ENCODE data around the gene CLTCL1.

The CLTCL1 gene

GRCh38 chr22:19244600-19245352, 46.7 kb downstream of the CLTCL1 start:
- no peak for DNase-seq (ENCODE audit: low spot score)

- no peak for DNase-seq (ENCODE audit: low spot score)
Observed at GRCh38 chr22:19242699-19243098, 48.8 kb downstream of the CLTCL1 start.

- no peak for DNase-seq (ENCODE audit: low spot score)
Observed at GRCh38 chr22:19241593-19241906, 50.0 kb downstream of the CLTCL1 start.

GRCh38 chr22:19240813-19241592, 50.5 kb downstream of the CLTCL1 start:
- DNase-seq (ENCODE audit: low spot score) = no peak

GRCh38 chr22:19239464-19239863, 52.1 kb downstream of the CLTCL1 start:
- DNase-seq (ENCODE audit: low spot score) = no peak

GRCh38 chr22:19238900-19239299, 52.6 kb downstream of the CLTCL1 start:
- no peak for DNase-seq (ENCODE audit: low spot score)

- DNase-seq (ENCODE audit: low spot score) = no peak
Observed at GRCh38 chr22:19235874-19236273, 55.6 kb downstream of the CLTCL1 start.

GRCh38 chr22:19234126-19234896, 57.2 kb downstream of the CLTCL1 start:
- no peak for DNase-seq (ENCODE audit: low spot score)

- no peak for DNase-seq (ENCODE audit: low spot score)
Observed at GRCh38 chr22:19233189-19233661, 58.3 kb downstream of the CLTCL1 start.

- DNase-seq (ENCODE audit: low spot score) = no peak
Observed at GRCh38 chr22:19232623-19233022, 58.9 kb downstream of the CLTCL1 start.

GRCh38 chr22:19231986-19232385, 59.5 kb downstream of the CLTCL1 start:
- DNase-seq (ENCODE audit: low spot score) = no peak

GRCh38 chr22:19229600-19229999, 61.9 kb downstream of the CLTCL1 start:
- DNase-seq (ENCODE audit: low spot score) = no peak

- DNase-seq (ENCODE audit: low spot score) = no peak
Observed at GRCh38 chr22:19228179-19228578, 63.3 kb downstream of the CLTCL1 start.

GRCh38 chr22:19226428-19226827, 65.1 kb downstream of the CLTCL1 start:
- DNase-seq (ENCODE audit: low spot score) = no peak

- DNase-seq (ENCODE audit: low spot score) = no peak
Observed at GRCh38 chr22:19225560-19225959, 66.0 kb downstream of the CLTCL1 start.

- no peak for DNase-seq (ENCODE audit: low spot score)
Observed at GRCh38 chr22:19224985-19225384, 66.5 kb downstream of the CLTCL1 start.

- no peak for DNase-seq (ENCODE audit: low spot score)
Observed at GRCh38 chr22:19224557-19224956, 67.0 kb downstream of the CLTCL1 start.

- DNase-seq (ENCODE audit: low spot score) = no peak
Observed at GRCh38 chr22:19223617-19224016, 67.9 kb downstream of the CLTCL1 start.

GRCh38 chr22:19223110-19223509, 68.4 kb downstream of the CLTCL1 start:
- DNase-seq (ENCODE audit: low spot score) = no peak

- DNase-seq (ENCODE audit: low spot score) = no peak
Observed at GRCh38 chr22:19222242-19223005, 69.1 kb downstream of the CLTCL1 start.

- DNase-seq (ENCODE audit: low spot score) = no peak
Observed at GRCh38 chr22:19220867-19221266, 70.7 kb downstream of the CLTCL1 start.

All from ecto neural progenitor cell (in vitro differentiated cells).